ENCODE data around the gene MN1. TPM values are rescaled to one million over a fixed set of nuclear protein-coding genes. Genes with fewer than 3 reads are reported as not detected.

Gene MN1
- total RNA-seq, 1 experiment from 2014 or later: 8.2 TPM

DNA sequence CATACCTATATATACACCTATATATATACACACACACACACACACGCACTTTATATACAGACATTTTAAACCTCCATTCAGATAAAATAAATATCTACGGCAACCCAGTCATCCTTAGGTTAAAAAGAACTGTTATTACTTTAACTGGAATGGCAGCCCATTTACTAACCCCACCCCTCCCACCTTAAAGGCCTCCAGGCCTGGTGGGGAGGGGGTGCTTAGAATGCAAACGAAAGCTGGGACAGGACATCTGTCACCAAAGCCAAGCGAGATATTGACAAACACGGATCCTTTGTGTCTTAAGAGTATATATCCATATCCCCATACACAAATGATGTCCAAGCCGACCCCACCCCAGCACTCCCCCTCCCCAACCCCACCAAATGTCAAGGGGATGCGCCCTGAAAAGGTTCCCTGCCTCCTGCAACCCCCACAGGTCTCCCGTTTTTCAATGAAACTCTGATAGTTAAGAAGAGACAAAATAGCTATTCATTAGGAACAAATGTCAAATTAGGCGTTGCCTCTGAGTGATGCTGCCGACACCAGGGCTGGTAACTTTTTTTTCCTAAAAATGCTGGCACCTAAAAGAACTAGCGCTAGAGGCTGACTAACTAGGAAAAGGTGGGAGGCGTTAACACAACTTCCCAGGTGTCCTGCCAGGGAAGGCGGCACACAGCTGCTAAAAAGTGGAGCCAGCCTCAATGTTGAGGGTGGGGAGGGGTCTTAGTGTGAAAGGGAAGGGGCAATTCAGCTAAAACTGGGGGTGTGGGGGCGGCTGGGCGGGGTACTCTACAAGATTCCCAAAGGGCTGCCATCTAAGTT, 5.6 kb downstream of the MN1 start:
- no peak for TF ChIP-seq EZH2 (IDR thresholded peaks at IDR 0.05; ENCODE audit: low read depth)
- TF ChIP-seq, protein P1, sequence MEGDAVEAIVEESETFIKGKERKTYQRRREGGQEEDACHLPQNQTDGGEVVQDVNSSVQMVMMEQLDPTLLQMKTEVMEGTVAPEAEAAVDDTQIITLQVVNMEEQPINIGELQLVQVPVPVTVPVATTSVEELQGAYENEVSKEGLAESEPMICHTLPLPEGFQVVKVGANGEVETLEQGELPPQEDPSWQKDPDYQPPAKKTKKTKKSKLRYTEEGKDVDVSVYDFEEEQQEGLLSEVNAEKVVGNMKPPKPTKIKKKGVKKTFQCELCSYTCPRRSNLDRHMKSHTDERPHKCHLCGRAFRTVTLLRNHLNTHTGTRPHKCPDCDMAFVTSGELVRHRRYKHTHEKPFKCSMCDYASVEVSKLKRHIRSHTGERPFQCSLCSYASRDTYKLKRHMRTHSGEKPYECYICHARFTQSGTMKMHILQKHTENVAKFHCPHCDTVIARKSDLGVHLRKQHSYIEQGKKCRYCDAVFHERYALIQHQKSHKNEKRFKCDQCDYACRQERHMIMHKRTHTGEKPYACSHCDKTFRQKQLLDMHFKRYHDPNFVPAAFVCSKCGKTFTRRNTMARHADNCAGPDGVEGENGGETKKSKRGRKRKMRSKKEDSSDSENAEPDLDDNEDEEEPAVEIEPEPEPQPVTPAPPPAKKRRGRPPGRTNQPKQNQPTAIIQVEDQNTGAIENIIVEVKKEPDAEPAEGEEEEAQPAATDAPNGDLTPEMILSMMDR (conservative IDR thresholded peaks at IDR 0.05): no peak
- Histone ChIP-seq H3K9me3 (ENCODE audit: insufficient read depth, low read depth) (no peaks in the 10 kb centered on the region), H3K79me2 (ENCODE audit: low read depth) (peaks cover 13% of the 10 kb centered on the region), H3K9me2 (ENCODE audit: insufficient read depth) (no peaks in the 10 kb centered on the region), H3K4me3 (no peak overlapping the region), H3K27ac (no peak overlapping the region), H3F3A (ENCODE audit: insufficient read depth, low read depth) (no peaks in the 10 kb centered on the region), H3K36me3 (ENCODE audit: low read depth) (no peaks in the 10 kb centered on the region), H3K27me3 (ENCODE audit: insufficient read depth, low read depth) (no peaks in the 10 kb centered on the region), H4K20me1 (ENCODE audit: insufficient read depth) (no peaks in the 10 kb centered on the region), H2AFZ (no peak overlapping the region), H3K4me2 (peak overlapping the region; percentile 51), H3K4me1 (replicated peaks; ENCODE audit: insufficient read depth) (peaks cover 15% of the 10 kb centered on the region; the same call in 1 of the 2 replicates)
- POLR2A ChIA-PET (ENCODE audit: unreplicated experiment): no interaction called here
- no TSS peak for BruUV-seq (replicated peaks)
- CTCF ChIA-PET: interaction anchor here (0.5 kb wide), 1 partner anchor 125 kb away, joined by 3 read pairs; no protein-coding TSS in a partner anchor
- intact Hi-C loops (cut with micrococcal nuclease; ENCODE audit: unreplicated experiment): no loop called here
- no peak for DNase-seq

- Histone ChIP-seq H3K27ac (no peak overlapping the region), H3K4me1 (replicated peaks; ENCODE audit: insufficient read depth) (peaks cover 13% of the 10 kb centered on the region; the same call in 1 of the 2 replicates), H3K79me2 (ENCODE audit: low read depth) (peaks cover 7% of the 10 kb centered on the region), H3K27me3 (ENCODE audit: insufficient read depth, low read depth) (no peaks in the 10 kb centered on the region), H4K20me1 (ENCODE audit: insufficient read depth) (no peaks in the 10 kb centered on the region), H3K9me2 (ENCODE audit: insufficient read depth) (no peaks in the 10 kb centered on the region), H3F3A (ENCODE audit: insufficient read depth, low read depth) (no peaks in the 10 kb centered on the region), H2AFZ (no peak overlapping the region), H3K9me3 (ENCODE audit: insufficient read depth, low read depth) (no peaks in the 10 kb centered on the region), H3K36me3 (ENCODE audit: low read depth) (no peaks in the 10 kb centered on the region), H3K4me3 (no peak overlapping the region), H3K4me2 (peak overlapping the region; percentile 51; the same call in 1 of the 2 replicates)
- TF ChIP-seq, protein P1 (conservative IDR thresholded peaks at IDR 0.05): no peak
- TF ChIP-seq EZH2 (IDR thresholded peaks at IDR 0.05; ENCODE audit: low read depth): no peak
- ChIA-PET POLR2A (ENCODE audit: unreplicated experiment) (no interaction called here), CTCF (no interaction called here)
- no peak for DNase-seq
- intact Hi-C loops (cut with micrococcal nuclease; ENCODE audit: unreplicated experiment): no loop called here
- no TSS peak for BruUV-seq (replicated peaks)
Measured at GRCh38 chr22:27795053-27795452, 6.5 kb downstream of the MN1 start.

GRCh38 chr22:27794226-27794625, 7.3 kb downstream of the MN1 start:
- H3K4me3 ChIP-seq: no peak overlapping the region
- no peak for DNase-seq
- no peak overlapping the region for H2AFZ ChIP-seq
- no peak overlapping the region for H3K27ac ChIP-seq
- BruUV-seq (replicated peaks): no TSS peak
- H3K9me2 ChIP-seq (ENCODE audit: insufficient read depth): no peaks in the 10 kb centered on the region
- no peaks in the 10 kb centered on the region for H3K36me3 ChIP-seq (ENCODE audit: low read depth)
- no peaks in the 10 kb centered on the region for H4K20me1 ChIP-seq (ENCODE audit: insufficient read depth)
- no peaks in the 10 kb centered on the region for H3K79me2 ChIP-seq (ENCODE audit: low read depth)
- no peaks in the 10 kb centered on the region for H3K9me3 ChIP-seq (ENCODE audit: insufficient read depth, low read depth)
- TF ChIP-seq, protein P1 (conservative IDR thresholded peaks at IDR 0.05): no peak
- TF ChIP-seq EZH2 (IDR thresholded peaks at IDR 0.05; ENCODE audit: low read depth): no peak
- intact Hi-C loops (cut with micrococcal nuclease; ENCODE audit: unreplicated experiment): no loop called here
- POLR2A ChIA-PET (ENCODE audit: unreplicated experiment): no interaction called here
- no peaks in the 10 kb centered on the region for H3F3A ChIP-seq (ENCODE audit: insufficient read depth, low read depth)
- 0 out of 2 replicates have a peak, but pooled peaks cover 6% of the 10 kb centered on the region for H3K4me1 ChIP-seq (replicated peaks; ENCODE audit: insufficient read depth)
- CTCF ChIA-PET: no interaction called here
- no peaks in the 10 kb centered on the region for H3K27me3 ChIP-seq (ENCODE audit: insufficient read depth, low read depth)
- no peak overlapping the region for H3K4me2 ChIP-seq

Measured in PC-9 (cell line).